Mesothelial cell of epicardium (in vitro differentiated cells): ENCODE data around the gene DISP3. TPM values are rescaled to one million over a fixed set of nuclear protein-coding genes. Genes with fewer than 3 reads are reported as not detected.

Experiments used
- DNase-seq, 2 experiments: peaks; one replicate each; pipeline ENCODE4 v3.0.0; 2021; ENCODE audit warnings: low spot score in 2 of 2; ENCODE audit not compliant: unreplicated experiment in 2 of 2
- H3K27ac Mint-ChIP-seq: 2 replicates; pipeline ENCODE4 v1.8.0; 2021; ENCODE audit warnings: mixed read lengths
- H3K27me3 Mint-ChIP-seq: 2 replicates; pipeline ENCODE4 v1.8.0; 2021; ENCODE audit warnings: low read depth, mixed read lengths
- H3K36me3 Mint-ChIP-seq: 2 replicates; pipeline ENCODE4 v1.8.0; 2021; ENCODE audit warnings: mixed read lengths
- H3K4me1 Mint-ChIP-seq: 2 replicates; pipeline ENCODE4 v1.8.0; 2021; ENCODE audit warnings: mixed read lengths
- H3K4me3 Mint-ChIP-seq: 2 replicates; pipeline ENCODE4 v1.8.0; 2021; ENCODE audit warnings: mild to moderate bottlenecking, moderate library complexity, mixed read lengths
- H3K9me3 Mint-ChIP-seq: 2 replicates; pipeline ENCODE4 v1.8.0; 2021; ENCODE audit warnings: mixed read lengths
- total RNA-seq: library from RNA; stranded (reverse); gene quantifications from 3 replicates; pipeline ENCODE4 v1.2.1, GENCODE V29; 2021
- TF ChIP-seq, protein P1 (sequence below): fragments of 200-600 bp; sonication (generic); IDR thresholded peaks from one replicate; pipeline ENCODE4 v1.5.0; 2021; ENCODE audit warnings: antibody characterized with exemption; ENCODE audit not compliant: unreplicated experiment

DISP3 gene
- total RNA-seq, 1 donor from 2014 or later = 2.2 TPM

DNA sequence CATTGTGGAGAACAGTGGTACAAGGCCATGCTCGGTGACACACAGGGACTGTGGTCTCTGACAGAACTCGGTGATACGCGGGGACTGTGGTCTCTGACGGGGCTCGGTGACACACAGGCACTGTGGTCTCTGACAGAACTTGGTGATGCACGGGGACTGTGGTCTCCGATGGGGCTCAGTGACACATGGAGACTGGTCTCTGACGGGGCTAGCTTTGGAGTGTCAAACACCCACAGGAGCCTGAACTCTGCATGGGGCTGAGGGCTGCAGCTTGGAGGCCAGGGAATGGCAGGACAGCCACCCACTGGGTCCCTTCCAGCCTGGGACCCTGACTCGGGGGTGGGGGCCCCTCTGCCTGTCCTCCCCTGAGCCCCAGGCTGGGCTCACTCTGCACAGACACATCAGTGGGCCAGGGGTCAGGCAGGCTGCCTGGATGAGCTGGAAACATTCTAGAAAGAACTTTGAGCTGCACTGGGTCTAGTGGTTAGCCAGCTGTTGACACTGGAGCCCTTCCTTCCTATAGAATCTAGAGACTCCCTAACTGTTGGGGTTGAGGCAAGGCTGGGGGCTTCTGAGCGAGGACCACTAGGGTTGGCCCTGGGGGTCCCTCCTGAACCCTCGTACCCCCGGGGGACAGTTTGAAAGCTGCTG is 49.8 kb downstream of the DISP3 start:
- no peak overlapping the region for H3K4me3 Mint-ChIP-seq
- no peak overlapping the region for H3K27ac Mint-ChIP-seq
- H3K27me3 Mint-ChIP-seq = peaks cover 3% of the 10 kb centered on the region
- TF ChIP-seq, protein P1, sequence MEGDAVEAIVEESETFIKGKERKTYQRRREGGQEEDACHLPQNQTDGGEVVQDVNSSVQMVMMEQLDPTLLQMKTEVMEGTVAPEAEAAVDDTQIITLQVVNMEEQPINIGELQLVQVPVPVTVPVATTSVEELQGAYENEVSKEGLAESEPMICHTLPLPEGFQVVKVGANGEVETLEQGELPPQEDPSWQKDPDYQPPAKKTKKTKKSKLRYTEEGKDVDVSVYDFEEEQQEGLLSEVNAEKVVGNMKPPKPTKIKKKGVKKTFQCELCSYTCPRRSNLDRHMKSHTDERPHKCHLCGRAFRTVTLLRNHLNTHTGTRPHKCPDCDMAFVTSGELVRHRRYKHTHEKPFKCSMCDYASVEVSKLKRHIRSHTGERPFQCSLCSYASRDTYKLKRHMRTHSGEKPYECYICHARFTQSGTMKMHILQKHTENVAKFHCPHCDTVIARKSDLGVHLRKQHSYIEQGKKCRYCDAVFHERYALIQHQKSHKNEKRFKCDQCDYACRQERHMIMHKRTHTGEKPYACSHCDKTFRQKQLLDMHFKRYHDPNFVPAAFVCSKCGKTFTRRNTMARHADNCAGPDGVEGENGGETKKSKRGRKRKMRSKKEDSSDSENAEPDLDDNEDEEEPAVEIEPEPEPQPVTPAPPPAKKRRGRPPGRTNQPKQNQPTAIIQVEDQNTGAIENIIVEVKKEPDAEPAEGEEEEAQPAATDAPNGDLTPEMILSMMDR = no peak
- no peaks in the 10 kb centered on the region for H3K9me3 Mint-ChIP-seq
- no peaks in the 10 kb centered on the region for H3K36me3 Mint-ChIP-seq
- DNase-seq = no peak
- H3K4me1 Mint-ChIP-seq = no peaks in the 10 kb centered on the region

DNA sequence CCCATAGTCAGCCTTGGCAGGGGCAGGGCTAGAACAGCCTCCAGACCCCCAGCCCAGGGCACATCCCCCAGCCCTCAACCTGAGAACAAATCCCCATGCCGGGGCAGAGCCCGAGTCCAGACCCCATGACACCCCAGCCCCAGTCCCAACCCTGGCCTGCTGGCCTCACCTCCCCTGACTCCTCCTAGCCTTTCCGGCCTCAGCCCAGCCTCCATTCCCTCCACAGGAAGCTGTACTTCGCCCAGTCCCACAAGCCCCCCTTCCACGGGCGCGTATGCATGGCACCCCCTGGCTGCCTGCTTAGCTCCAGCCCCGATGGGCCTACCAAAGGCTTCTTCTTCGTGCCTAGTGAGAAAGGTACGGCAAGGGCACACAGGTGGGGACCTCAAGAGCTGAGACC is 50.4 kb downstream of the DISP3 start:
- DNase-seq = no peak

DNA sequence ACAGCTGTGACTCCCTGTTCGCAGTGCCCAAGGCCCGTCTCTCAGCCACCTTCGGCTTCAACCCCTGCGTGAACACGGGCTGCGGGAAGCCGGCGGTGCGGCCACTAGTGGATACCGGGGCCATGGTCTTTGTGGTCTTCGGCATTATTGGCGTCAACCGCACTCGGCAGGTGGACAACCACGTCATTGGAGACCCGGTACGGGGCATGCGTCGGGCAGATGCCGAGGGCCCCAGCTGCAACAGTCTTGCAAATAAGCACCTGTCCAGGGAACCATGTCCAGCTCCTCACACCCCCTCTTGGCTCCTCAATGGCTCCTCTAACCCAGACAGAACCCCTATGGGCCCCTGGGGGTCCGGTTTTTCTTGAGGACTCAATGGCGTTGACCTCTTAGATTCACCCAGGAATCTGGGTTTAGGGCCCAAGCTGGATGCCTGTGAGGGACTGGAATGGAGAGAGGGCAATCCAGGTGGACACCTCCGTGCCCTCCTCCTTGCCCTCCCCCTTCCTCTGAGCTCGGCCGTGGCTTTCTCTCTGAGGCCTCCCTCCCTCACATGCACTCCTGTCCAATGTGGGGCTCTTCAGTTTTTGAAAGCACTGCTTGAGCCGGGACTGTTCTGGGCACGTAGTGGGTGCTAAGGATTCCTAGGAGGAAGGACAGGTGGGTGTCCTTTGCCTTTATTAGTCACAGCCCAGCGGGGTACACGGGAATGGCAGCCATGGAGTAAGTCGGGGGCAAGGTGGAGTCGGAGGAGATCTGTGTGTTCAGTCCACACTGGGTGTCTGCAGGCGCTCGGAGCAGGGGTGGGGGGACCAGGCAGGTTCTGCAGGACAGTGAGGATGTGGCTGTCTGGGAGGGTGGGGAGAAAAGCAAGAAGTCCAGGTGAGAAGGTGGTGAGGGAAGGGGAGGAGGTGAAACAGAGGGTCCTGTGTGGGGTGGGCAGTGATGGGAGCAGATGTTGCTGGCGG is 51.1 kb downstream of the DISP3 start:
- no peak for DNase-seq
- Mint-ChIP-seq H3K4me3 (no peak overlapping the region), H3K36me3 (no peaks in the 10 kb centered on the region), H3K4me1 (no peaks in the 10 kb centered on the region), H3K27ac (no peak overlapping the region), H3K27me3 (peaks cover 3% of the 10 kb centered on the region), H3K9me3 (no peaks in the 10 kb centered on the region)
- TF ChIP-seq, protein P1 = no peak

More for the DNA sequence above, 50.4 kb downstream of the DISP3 start:
- Mint-ChIP-seq H3K27me3 (peaks cover 3% of the 10 kb centered on the region), H3K36me3 (no peaks in the 10 kb centered on the region), H3K27ac (no peak overlapping the region), H3K4me3 (no peak overlapping the region), H3K4me1 (no peaks in the 10 kb centered on the region), H3K9me3 (no peaks in the 10 kb centered on the region)
- TF ChIP-seq, protein P1 = no peak

DNA sequence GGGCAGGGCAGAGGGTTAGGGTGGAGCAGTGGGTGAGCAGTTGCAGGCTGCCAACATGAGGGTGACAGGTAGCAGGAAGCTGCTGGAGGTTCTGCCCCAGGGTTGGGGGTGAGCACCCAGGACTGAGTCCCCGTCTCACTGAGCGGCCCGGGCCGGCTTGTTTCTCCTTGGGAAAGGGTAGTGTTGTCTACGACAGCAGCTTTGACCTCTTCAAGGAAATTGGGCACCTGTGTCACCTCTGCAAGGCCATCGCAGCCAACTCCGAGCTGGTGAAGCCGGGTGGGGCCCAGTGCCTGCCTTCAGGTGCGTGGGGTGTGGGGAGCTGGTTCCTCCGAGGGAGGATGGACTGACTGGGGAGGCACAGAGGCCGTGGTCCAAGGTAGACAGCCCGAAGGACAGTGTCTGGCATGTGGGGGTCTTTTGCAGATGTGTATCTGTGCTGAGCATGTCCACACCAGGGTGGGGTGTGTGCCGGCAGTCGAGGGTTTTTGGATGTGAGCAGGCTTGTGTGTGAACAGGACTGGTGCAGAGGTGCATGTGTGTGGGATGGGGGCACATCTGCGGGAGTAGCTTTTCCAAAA is 51.9 kb downstream of the DISP3 start:
- Mint-ChIP-seq H3K27ac (no peak overlapping the region), H3K36me3 (no peaks in the 10 kb centered on the region), H3K27me3 (peaks cover under 1% of the 10 kb centered on the region), H3K9me3 (no peaks in the 10 kb centered on the region), H3K4me1 (no peaks in the 10 kb centered on the region), H3K4me3 (no peak overlapping the region)
- TF ChIP-seq, protein P1 = no peak
- DNase-seq = no peak

DNA sequence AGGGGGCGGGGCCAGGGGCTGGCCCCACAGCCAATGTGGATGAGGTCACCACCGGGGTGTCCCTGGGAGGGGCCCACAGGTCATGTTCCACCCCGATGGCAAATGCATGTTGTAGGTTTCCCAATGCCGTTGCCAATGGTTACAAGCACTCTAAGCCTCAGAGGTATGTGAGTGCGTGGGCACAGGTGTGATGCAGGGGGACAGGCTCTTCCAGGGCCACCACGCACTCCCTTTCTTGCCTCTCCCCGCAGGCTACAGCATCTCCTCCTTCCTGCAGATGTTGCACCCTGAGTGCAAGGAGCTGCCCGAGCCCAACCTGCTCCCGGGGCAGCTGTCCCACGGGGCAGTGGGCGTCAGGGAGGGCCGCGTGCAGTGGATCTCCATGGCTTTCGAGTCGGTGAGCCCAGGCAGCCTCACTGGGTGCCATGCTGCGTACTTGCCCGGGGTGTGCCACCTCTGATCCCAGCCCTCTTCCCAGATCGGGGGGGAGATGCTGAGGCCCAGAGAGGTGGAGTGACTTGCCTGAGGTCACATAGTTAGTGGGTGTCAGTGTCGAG is 52.4 kb downstream of the DISP3 start:
- no peaks in the 10 kb centered on the region for H3K9me3 Mint-ChIP-seq
- no peaks in the 10 kb centered on the region for H3K4me1 Mint-ChIP-seq
- TF ChIP-seq, protein P1 = no peak
- no peak overlapping the region for H3K4me3 Mint-ChIP-seq
- H3K27ac Mint-ChIP-seq = no peak overlapping the region
- no peaks in the 10 kb centered on the region for H3K27me3 Mint-ChIP-seq
- no peak for DNase-seq
- no peaks in the 10 kb centered on the region for H3K36me3 Mint-ChIP-seq
